ENCODE results near the gene TMCO1.
"Not testable (repeated sequence)": the region's sequence is repeated elsewhere in the genome, so short reads cannot be mapped to it uniquely, and the experiment has no call there.

TMCO1 gene, protein sequence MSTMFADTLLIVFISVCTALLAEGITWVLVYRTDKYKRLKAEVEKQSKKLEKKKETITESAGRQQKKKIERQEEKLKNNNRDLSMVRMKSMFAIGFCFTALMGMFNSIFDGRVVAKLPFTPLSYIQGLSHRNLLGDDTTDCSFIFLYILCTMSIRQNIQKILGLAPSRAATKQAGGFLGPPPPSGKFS

DNA sequence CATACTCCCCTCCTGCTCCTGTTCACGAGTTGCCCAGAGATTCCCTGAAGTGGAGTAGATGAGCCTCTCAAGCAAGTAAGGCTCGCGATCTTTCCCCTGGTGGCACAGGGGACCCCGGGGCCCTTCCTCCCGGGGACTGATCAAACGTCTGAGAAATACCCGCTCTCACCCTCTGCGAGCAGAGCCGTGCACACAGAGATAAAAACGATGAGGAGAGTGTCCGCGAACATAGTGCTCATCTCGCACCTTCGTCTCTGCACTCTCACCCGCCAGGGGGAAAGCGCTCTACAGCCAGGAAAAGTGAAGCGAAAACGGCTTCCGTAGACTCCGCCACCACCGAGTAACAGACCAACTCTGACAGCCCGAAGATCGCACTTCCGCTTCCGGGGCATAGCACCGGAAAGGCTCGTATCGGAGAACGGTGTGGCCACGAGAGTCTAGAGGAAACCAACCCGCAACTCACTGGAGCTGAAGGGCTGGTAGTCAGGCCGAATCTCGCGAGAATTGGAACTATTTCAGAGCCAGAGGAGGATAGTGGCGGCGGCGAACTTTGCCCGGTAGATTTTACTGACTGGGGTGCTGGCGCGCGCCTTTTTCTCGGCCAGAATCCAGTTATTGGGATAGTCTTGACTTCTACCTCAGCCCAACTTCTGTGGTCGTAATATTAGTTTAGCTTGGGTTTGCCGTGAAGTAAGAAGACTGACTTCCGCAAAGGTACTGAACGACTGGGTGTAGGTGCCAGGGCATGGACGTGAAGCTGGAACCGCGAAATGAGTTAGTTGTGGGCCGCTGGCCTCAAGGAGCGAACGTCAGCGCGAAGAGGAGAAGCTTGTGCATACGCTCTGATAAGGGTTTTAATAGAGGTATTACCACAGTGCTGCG, at the start of gene TMCO1:
TSS of gene TMCO1 (minus strand) at position 356 of the 882 bp plus-strand sequence. CDS start at position 239, 117 bp downstream.
- peak; percentile 95 for DNase-seq

DNA sequence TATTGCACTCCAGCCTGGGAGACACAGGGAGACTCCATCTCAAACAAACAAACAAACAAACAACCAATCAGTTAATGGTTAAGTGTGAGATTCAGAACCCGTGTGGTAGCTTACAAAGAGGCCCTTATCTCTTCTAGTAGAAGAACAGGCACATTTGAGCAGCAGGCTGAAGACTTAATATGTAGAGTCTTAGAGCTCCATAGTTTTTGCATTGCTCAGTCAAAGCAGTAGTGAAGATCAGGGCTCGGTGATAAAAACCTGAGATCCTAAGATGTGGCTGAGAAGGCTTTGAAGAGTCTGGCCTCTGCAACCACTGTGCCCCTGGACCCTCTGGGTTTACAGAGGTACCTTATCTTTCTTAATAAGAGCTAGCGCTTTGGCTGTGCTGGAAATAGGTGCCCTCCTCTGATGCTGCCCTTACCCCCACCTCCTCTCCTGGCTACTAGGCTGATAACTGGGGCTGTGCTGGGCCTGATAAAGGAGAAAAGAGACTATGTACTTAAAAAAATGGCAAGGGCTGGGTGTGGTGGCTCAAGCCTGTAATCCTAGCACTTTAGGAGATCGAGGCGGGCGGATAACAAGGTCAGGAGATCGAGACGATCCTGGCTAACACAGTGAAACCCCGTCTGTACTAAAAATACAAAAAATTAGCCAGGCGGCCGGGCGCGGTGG, 48.3 kb upstream of the TMCO1 start:
- DNase-seq, result no peak

DNA sequence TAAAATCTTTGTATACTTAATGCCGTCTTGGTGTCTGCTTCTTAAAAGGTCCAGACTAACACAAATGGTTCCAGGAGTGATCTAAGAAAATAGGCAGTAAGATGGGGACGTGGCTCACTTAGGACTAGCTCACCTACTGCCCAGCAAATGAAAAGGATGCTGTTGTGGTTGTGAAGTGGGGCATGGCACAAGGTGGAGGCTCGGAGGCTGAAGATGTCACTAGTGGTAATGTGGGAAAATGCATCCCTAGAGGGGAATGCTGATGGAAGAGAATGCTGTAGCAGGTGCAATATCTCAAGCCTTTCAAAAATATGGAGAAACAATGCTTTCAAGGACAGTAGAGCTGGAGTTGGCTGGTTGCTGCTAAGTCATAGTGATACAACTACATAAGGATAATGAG, 47.5 kb upstream of the TMCO1 start:
- no peak for DNase-seq

DNA sequence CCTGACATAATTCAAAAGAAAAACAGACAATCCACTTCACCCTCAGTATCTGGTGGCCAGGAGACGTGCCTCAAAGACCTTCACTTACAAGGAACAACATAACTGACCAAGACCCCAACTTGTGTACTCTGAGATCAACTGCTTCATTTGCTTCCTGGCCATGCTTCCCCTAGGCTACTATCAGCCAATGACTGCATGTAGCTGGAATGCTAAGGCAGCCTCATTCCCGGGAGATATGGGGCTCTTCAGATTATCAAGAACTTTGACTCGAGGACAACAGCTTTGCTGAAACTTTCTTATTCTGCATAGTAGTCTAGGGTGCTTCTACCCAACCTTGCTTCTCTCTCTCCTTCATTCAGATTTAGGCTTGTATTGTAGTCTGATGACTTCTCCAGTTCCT, 47.1 kb upstream of the TMCO1 start:
- no peak for DNase-seq

DNA sequence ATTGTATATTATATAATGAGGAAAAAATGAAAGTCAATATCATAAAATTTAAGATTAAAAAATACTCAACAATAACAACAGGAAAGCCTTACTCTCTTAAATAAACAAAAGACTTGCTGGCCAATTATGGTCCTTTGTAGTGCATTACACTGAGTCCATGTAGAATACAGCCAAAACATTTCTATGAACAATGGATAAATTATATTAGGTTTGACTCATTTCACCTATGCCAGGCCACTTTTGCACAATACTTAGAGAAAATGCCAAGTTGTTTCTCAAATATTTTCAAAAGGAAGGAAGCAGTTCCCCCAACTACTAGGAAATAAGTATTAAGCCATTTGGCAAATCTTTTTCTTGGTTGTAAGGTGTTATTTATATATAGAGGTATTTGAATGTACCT, 38.9 kb upstream of the TMCO1 start:
- no peak for DNase-seq

DNA sequence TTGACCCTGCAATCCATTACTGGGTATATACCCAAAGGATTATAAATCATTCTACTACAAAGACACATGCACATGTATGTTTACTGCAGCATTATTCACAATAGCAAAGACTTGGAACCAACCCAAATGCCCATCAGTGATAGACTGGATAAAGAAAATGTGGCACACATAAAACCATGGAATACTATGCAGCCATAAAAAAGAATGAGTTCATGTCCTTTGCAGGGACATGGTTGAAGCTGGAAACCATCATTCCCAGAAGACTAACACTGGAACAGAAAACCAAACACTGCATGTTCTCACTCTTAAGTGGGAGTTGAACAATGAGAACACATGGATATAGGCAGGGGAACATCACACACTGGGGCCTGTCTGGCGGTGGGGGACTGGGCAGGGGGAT, 35.8 kb upstream of the TMCO1 start:
- not testable (repeated sequence) for DNase-seq

DNA sequence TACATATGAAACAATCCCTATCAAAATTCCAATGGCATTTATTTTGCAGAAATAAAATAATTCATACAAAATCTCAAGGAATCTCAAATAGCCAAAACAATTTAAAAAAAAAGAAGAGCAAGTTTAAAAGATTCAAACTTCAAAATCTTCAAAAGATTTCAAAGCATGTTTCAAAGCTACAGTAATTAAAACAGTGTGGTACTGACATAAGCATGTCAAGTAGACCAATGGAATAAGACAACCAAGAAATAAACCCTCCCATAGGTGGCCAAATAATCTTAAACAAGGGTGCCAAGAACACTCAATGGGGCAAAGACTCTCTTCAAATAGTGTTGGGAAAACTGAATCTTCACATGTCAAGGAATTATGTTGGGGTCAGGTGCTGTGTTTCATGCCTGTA, 30.7 kb upstream of the TMCO1 start:
- DNase-seq, result no peak

DNA sequence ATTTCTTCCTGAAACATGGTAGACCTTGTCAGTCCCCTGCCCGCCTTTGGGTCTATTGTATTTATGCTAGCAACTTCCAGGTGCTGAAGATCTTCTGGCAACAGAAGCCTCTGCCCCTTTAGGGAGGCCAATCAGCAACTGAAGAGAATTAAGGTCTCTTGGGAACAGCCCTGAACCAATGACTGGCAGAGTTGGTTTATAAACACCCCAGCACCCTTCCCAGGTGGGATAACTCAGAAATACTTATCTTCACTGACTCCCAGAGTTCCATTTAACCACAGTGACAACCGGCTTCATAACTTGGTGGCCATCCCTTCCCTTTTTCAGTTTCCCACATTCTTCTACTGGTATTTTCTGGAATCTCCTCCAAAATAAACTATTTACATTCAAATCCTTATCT, 27.2 kb upstream of the TMCO1 start:
- no peak for DNase-seq

DNA sequence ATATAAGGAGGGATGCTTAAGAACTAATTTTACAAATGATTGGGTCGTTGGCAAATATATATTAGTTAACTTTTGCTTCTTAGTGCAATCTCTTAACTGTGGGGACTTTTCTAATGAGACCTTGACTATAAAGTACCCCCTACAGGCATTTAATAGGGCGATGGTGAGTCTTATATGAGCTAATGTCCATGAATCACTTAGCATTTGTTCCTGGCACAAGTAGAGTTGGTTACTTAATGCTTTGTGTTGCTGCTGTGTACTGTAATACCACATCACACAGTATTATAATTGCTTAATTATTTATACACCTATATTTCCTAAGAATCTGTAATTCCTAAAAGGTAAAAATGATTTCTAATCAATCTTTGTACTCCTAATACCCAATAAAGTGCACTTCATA, 25.3 kb upstream of the TMCO1 start:
- no peak for DNase-seq

DNA sequence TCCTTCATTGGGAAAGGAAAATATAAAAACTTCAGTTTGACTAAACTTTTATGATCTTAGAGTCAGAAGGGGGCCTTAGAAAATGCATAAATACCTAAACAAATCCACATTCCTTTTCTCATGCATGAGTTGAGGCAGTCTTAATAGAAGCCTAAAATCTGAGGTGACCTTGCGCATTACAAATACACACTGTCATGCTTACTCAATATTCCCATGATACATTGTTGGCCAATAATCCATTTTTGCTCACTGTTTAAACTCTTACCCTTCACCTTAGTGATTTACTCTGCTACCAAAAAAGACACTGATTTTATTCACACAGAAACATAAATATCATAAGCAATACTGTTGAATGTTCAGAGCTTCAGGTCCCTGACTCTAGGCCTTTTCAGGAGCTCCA, 19.1 kb upstream of the TMCO1 start:
- DNase-seq, result no peak

DNA sequence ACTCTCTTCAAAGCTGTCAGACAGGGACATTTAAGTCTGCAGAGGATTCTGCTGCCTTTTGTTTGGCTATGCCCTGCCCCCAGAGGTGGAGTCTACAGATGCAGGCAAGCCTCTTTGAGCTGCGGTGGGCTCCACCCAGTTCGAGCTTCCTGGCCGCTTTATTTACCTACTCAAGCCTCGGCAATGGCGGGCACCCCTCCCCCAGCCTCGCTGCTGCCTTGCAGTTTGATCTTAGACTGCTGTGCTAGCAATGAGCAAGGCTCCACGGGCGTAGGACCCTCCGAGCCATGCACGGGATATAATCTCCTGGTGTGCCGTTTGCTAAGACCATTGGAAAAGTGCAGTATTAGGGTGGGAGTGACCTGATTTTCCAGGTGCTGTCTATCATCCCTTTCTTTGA, 14.9 kb upstream of the TMCO1 start:
- not testable (repeated sequence) for DNase-seq

DNA sequence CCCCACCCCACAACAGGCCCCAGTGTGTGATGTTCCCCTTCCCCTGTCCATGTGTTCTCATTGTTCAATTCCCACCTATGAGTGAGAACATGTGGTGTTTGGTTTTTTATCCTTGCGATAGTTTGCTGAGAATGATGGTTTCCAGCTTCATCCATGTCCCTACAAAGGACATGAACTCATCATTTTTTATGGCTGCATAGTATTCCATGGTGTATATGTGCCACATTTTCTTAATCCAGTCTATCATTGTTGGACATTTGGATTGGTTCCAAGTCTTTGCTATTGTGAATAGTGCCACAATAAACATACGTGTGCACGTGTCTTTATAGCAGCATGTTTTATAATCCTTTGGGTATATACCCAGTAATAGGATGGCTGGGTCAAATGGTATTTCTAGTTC, 9.5 kb upstream of the TMCO1 start:
- not testable (repeated sequence) for DNase-seq

DNA sequence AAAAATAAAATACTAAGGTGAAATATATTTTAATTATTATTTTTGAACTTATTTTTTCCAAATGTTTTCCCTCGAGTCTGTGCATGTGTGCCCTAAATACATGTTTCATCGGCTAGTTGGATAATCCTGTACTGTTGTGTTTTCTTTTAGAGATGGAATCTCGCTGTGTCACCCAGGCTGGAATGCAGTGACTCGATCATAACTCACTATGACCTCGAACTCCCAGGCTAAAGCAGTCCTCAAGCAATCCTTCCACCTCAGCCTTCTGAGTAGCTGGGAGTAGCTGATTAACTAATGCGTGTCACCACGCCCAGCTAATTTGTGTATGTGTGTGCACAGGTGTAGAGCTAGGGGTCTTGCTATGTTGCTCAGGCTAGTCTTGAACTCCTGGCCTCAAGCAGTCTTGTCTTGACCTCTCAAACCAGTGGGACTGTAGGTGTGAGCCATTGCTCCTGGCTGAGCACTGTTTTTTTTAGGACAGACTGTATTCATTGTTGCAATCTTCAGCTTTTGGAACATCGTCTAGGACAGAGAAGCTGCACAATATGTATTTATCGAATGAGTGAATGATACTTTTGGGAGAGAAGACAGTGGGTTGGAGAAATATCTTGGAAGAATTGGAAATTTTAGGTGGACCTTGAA, 4.8 kb upstream of the TMCO1 start:
- DNase-seq, result no peak

DNA sequence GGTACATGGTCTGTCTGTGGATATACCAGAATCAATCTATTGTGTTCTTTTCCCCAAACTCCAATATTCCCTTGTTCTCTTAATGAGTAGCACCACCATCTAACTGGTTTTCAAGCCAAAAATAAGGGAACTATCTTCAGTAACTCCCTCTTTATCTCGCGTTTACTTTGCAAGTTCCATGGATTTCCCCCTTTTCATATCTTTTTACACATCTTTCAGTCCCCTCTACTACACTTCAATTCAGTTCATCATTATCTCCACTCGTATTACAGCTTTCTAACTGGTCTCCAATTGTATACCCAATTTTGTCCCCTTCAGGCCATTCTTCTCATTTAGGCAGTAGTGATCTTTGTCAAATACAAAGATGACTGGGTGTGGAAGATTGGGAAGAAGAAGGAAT, 4.1 kb upstream of the TMCO1 start:
- no peak for DNase-seq

DNA sequence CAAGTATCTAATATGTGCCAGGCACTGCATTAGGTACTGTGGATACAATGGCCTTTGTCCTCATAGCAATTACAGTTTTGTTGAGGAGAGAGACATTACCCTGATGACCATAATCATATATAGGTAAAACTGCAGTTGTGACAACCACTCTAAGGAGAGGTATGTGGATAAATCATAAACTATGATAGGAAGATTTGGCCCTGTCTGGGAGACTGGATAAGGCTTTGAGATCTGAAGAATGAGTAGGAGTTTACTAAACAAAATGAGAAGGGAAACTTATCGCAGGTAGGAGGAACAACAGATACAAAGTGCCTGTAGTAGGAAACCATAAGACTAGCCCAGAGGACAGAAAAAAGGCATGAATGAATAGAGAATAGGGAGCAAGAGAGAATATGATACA, 4.4 kb downstream of the TMCO1 start:
- no peak for DNase-seq

DNA sequence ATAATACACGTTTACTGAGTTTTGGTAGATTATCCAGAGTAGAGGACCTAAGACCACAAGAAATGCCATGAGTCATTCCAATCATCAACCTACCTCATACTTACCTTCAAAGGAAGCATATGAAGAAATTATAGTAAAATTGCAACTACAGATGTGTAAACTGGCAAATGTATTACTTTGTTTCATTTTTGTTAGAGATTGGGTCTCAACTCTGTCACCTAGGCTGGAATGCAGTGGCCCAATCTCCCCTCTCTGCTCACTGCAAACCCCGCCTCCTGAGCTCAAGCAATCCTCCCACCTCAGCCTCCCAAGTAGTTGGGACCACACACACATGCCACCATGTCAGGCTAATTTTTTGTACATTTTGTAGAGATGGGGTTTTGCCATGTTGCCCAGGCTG, 5.2 kb downstream of the TMCO1 start:
- DNase-seq, result no peak

DNA sequence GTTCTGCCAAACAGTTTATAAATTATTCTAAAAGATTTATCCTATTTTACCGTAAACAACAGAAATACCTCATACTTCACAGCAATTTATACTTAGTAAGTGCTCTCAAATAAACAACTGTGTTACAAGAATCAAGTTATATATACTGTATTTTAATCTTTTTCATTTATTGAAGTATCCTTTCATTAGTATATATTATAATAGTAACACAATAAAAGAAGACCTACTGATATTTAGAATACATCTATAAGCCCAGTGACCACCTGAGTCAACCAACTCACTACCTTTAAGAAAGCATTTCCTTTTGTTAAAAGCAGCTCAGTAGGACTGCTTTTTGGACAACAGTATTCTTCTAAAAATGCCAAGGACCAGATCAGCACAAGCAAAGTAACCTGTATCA, 5.9 kb downstream of the TMCO1 start:
- no peak for DNase-seq

DNA sequence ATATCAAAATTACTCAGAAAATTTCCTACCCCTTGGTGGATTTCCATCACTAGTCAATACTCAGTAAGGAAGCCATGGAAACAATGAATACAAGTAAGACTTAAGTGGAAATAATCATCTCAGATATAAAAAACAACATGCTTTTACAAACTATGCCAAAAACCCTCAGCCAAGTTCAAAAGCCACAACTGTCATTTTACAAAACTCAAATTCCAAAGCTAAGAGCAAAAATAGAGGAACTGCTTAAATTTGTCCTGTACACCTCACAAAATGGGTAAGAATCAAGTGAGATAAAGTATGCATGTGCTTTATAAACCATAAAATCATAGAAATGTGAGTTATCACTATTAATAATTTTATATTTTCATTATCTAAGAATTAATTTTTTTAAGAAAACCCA, 9.6 kb downstream of the TMCO1 start:
- no peak for DNase-seq

DNA sequence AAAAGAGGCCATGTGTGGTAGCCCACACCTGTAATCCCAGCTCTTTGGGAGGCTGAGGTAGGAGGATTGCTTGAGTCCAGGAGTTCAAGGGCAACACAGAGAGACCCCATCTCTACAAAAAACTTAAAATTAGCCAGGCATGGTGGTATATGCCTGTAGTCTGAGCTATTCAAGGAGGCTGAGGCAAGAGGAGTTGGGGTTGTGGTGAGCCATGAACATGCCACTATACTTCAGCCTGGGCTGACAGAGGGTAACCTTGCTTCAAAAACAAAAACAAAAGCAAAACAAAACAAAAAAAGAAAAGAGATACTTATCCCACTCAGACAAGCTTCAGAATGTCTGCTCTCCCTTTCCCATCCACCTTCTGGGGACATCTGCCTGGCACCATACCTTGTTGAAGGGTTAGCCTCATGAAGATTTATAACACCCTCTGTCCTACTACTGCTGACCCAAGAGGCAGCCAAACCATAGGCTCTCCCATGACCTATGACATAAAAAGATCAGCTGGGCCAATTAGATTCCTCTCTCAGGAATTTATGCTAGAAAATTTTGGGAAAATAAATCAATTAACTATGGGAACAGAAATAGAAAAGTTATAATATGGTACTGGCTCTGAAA, 13.2 kb downstream of the TMCO1 start:
- DNase-seq, result no peak

DNA sequence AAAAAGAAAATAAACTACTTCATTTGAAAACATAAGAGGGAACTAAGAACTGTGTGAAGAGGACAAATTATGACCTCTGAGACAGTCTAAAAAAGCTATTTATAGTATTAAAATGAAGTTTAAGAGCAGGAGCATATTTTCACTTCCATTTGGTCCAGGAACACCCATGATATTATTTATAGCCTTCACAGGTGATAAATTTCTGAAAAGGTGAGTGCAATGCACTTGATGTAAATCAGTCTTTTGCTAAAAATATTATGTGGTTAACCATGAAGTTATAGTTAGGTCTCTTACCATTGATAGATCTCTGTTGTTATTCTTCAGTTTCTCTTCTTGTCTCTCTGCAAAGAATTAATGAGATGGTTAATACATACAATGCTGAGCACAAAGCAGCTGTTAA, 14.7 kb downstream of the TMCO1 start:
- DNase-seq, result no peak

DNA sequence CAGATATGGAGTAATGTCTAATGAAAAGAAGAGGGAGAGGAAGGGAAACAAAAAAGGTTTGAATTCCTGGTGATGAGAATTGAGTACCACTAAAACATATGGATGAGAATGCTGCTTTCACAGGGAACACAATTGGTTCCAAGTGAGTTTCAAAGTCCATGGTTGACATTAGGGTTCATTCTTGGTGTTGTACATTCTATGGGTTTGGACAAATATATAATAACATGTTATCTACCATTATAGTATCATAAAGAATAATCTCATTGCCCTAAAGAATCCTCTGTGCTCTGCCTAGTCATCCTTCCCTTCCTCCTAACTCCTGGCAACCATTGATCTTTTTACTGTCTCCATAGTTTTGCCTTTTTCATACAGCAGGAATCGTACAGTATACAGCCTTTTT, 20.1 kb downstream of the TMCO1 start:
- DNase-seq, result no peak

DNA sequence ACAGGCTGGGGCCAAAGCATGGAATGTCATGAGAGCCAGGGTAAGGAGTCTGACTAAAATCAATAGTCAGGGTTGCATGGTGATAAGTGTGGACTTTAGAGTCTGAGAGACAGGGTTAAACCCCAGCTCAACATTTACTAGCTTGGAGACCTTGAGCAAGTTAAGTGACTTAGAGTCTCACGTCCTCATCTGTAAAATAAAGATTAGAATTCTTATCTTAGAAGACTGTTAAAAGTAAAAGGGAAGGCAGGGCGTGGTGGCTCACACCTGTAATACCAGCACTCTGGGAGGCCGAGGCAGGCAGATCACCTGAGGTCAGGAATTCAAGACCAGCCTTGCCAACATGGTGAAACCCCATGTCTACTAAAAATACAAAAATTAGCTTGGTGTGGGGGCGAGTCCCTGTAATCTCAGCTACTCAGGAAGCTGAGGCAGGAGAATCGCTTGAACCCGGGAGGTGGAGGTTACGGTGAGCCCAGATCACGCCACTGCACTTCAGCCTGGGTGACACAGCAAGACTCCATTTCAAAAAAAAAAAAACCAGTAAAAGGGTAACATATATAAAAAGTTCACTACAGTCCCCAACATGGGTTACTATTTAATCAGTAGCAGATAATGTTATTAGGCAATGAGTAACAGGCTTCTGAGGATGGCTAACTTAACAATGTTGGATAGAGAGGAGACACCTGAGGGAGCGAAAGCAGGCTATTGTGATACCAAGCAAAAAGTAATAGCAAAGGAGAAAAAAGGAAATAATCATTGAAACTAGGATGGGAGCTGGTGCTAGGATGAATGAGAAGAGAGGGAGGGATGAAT, 20.8 kb downstream of the TMCO1 start:
- no peak for DNase-seq

Data from left hindlimb (tissue), 1 donor.